HG03066 (cell line): ENCODE results near the gene PTGES3.
A peak's percentile ranks its signal among the peaks of the same experiment; 100 is the strongest.
"Not testable (repeated sequence)": the region's sequence is repeated elsewhere in the genome, so short reads cannot be mapped to it uniquely, and the experiment has no call there.

Source experiments
- ATAC-seq: cut with Tn5 transposase; IDR thresholded peaks from one replicate; pipeline ENCODE4 v1.9.1; 2021; ENCODE audit warnings: low read depth; ENCODE audit not compliant: unreplicated experiment

The PTGES3 gene

GRCh38 chr12:56688129-56688845 is at the start of gene PTGES3:
Gene PTGES3 (minus strand): TSS chr12:56688284. CDS start chr12:56687999, 285 bp downstream.
- peak; percentile 60 for ATAC-seq

GRCh38 chr12:56728139-56728861 is 40.2 kb upstream of the PTGES3 start:
- ATAC-seq = no peak

- not testable (repeated sequence) for ATAC-seq
Observed at GRCh38 chr12:56726196-56726675, 38.2 kb upstream of the PTGES3 start.

- ATAC-seq = no peak
Observed at GRCh38 chr12:56725723-56726102, 37.6 kb upstream of the PTGES3 start.

GRCh38 chr12:56724972-56725722 is 37.1 kb upstream of the PTGES3 start, which contains the start of gene NACA:
Gene NACA (minus strand): TSS chr12:56725299. CDS start chr12:56724521, 778 bp downstream.
- ATAC-seq = peak; percentile 90

GRCh38 chr12:56724701-56724971 is 36.6 kb upstream of the PTGES3 start:
- ATAC-seq = no peak

GRCh38 chr12:56723889-56724700 is 36.0 kb upstream of the PTGES3 start:
- no peak for ATAC-seq

GRCh38 chr12:56723352-56723751 is 35.3 kb upstream of the PTGES3 start:
- ATAC-seq = no peak

GRCh38 chr12:56722832-56723231 is 34.7 kb upstream of the PTGES3 start:
- ATAC-seq = no peak

- ATAC-seq = no peak
Observed at GRCh38 chr12:56721721-56722120, 33.6 kb upstream of the PTGES3 start.

GRCh38 chr12:56721216-56721615 is 33.1 kb upstream of the PTGES3 start:
- no peak for ATAC-seq

GRCh38 chr12:56720731-56721151 is 32.7 kb upstream of the PTGES3 start:
- ATAC-seq = no peak

- no peak for ATAC-seq
Observed at GRCh38 chr12:56719056-56719455, 31.0 kb upstream of the PTGES3 start.

GRCh38 chr12:56718636-56719035 is 30.6 kb upstream of the PTGES3 start:
- no peak for ATAC-seq

GRCh38 chr12:56718149-56718548 is 30.1 kb upstream of the PTGES3 start:
- ATAC-seq = no peak

- ATAC-seq = no peak
Observed at GRCh38 chr12:56716933-56717880, 29.1 kb upstream of the PTGES3 start.

GRCh38 chr12:56716458-56716857 is 28.4 kb upstream of the PTGES3 start:
- no peak for ATAC-seq

- no peak for ATAC-seq
Observed at GRCh38 chr12:56715798-56716197, 27.7 kb upstream of the PTGES3 start.

GRCh38 chr12:56714431-56714929 is 26.4 kb upstream of the PTGES3 start:
- ATAC-seq = no peak
